Left cardiac atrium (tissue), 4 donors: ENCODE results near the gene TGFA. TPM values are rescaled to one million over a fixed set of nuclear protein-coding genes. Genes with fewer than 3 reads are reported as not detected.

ENCODE experiments used
- ATAC-seq, 2 donors: fragments of 200-7000 bp; cut with Tn5 transposase; one replicate each; pipeline ENCODE4 v1.9.1; 2020; ENCODE audit warnings: mild to moderate bottlenecking in 2 of 2, moderate library complexity in 2 of 2
- DNase-seq: peaks from one replicate; pipeline ENCODE4 v3.0.0-alpha.2; 2020
- intact Hi-C, 2 donors: fragments of 100-400 bp; cut with DNase I; formaldehyde crosslinking; loops; one replicate each; pipeline versions ENCODE4 v1.14.1 to v1.15.1; 2022 to 2023
- total RNA-seq, 2 donors: library from RNA; stranded (reverse); fragmentation: NEBNext Ultra II Directional; extraction: Animal tissue kit (Norgen Biotek cat#: 25700); gene quantifications; one replicate each; pipeline ENCODE4 v1.2.1, GENCODE V29; 2021
- donor health status: DM: no; HTN: yes; CAD: no.
- donor health status: DM: no; HTN: yes; CAD: no; lungs with severe emphysema.
- donor health status: DM: yes; HTN: yes; CAD: no.
- donor health status: Dilated cardiomyopathy.

The TGFA gene
- total RNA-seq, 2 donors from 2014 or later = 1.0 TPM

GRCh38 chr2:70556608-70557007 is 3.0 kb upstream of the TGFA start:
- intact Hi-C loops = no loop called here
- DNase-seq = no peak
- no peak for ATAC-seq

DNA sequence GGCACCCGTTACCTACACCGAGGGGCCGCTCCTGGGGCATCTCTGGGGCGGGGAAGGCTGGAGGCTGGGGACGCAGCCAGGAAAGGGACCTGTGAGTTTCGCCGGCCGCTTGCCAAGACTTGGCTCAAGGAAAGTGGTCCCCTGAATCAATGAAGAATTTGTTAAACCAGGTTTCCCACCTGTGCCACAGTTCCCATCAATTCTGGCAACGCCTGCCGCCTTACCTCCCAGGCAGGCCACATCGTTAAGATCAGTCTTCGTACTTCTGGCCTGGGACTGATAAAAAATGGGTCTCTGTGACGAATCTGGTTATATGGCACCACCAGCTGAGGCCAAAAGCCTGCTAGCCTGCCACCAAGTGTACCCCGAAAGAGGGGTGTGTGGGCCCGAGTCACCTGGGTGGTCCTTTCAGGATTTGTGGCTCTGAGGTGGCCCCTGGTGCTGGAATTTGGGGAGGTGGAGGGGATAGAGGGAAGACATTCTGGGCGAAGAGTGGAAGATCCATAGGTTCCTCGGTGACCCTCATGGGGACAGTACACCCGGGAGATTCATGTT is 789 bp upstream of the TGFA start:
- ATAC-seq (no peak), DNase-seq (no peak)
- intact Hi-C loops = loop anchor here in 1 of 2 donors (5.0 kb wide), 1 partner anchor 63 kb away; no protein-coding TSS in a partner anchor

DNA sequence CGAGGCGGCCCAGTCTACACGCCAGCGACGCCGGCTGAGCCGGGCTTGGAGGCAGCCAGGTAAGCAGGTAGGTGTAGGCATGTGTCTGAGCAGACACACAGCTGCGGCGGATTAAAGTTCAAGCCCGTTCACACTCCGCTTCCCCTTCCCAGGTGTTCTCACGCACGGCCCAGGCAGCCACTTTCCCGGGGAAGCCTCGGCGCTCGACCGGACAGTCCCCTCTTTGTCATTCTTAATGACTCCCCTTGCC is 367 bp downstream of the TGFA start:
- ATAC-seq = peak in 1 of 2 donors; percentile 27
- intact Hi-C loops = loop anchor here in 1 of 2 donors (5.0 kb wide), 1 partner anchor 64 kb away; no protein-coding TSS in a partner anchor
- DNase-seq = no peak

GRCh38 chr2:70552501-70553333 is 909 bp downstream of the TGFA start:
- ATAC-seq = no peak
- intact Hi-C loops = loop anchor here in 1 of 2 donors (5.0 kb wide), 1 partner anchor 65 kb away; no protein-coding TSS in a partner anchor

DNA sequence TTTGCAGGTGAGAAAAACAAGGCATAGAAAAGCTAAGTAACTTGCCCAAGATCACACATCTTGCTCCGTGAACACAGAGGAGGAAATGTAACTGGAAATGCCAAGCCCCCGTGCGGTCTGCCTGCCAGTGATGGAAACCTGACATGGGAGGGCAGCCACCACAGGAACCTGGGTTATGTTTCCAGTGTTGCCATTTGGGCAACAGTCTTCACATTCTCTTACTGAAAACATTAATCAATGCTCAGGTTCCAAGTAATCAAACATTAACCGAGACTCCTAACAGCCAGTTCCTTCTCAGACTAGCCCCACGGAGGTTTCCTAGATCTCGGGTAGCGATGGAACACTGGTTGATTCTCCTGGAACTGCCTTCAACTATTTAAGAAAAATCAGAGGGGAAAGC is 2.5 kb downstream of the TGFA start:
- intact Hi-C loops = loop anchor here in 1 of 2 donors (5.0 kb wide), 1 partner anchor 66 kb away; no protein-coding TSS in a partner anchor
- DNase-seq (no peak), ATAC-seq (no peak)

More at GRCh38 chr2:70552501-70553333, 909 bp downstream of the TGFA start:
- DNase-seq = no peak

GRCh38 chr2:70549962-70550361 is 3.7 kb downstream of the TGFA start:
- intact Hi-C loops = loop anchor here in 1 of 2 donors (5.0 kb wide), 1 partner anchor 67 kb away; no protein-coding TSS in a partner anchor
- ATAC-seq = no peak
- no peak for DNase-seq

GRCh38 chr2:70549064-70549710 is 4.4 kb downstream of the TGFA start:
- ATAC-seq (no peak), DNase-seq (no peak)
- intact Hi-C loops = no loop called here

DNA sequence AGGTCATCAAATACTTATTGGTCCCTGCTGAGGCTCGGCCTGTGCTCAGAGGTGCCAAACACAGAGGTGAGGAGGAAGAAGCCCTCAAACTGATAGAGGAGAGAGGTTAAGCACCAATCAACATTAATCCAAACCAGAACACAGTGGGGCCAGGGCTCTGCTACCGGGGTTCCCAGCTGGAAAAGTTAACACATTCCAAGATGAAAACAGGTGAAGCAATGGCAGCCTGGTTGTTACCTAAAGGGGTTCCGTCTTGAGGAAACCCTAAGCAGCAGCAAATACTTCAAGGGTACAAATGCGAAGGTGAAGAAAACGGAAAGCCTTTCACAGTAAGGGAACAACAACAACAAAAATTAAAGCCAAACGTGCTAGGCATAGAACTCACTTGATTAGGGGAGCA is 5.4 kb downstream of the TGFA start:
- no peak for ATAC-seq
- intact Hi-C loops = no loop called here

DNA sequence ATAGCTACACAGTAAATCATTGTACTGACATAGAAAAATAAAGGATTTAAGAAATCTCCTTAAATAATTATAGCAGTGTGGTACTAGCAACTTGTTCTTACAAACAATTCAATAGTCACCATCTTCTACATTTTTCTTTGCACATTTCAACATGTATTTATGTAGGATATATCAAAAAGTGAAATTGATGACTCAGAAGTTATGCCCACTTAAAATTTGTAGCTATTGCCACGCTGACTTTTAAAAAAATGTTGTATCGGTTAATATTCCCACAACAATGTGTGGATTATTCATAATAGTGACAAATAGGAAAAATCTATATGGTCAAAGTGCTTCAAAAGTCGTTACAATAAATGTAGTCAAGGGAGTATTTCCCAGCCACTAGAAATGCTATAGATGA is 6.7 kb downstream of the TGFA start:
- DNase-seq = no peak
- no peak for ATAC-seq
- intact Hi-C loops = no loop called here

More for the DNA sequence above, 5.4 kb downstream of the TGFA start:
- DNase-seq = no peak

GRCh38 chr2:70546376-70546775 is 7.2 kb downstream of the TGFA start:
- DNase-seq (no peak), ATAC-seq (no peak)
- intact Hi-C loops = no loop called here

GRCh38 chr2:70541481-70542020 is 12.1 kb downstream of the TGFA start:
- peak in 1 of 2 donors; percentile 34 for ATAC-seq
- intact Hi-C loops = no loop called here
- no peak for DNase-seq

DNA sequence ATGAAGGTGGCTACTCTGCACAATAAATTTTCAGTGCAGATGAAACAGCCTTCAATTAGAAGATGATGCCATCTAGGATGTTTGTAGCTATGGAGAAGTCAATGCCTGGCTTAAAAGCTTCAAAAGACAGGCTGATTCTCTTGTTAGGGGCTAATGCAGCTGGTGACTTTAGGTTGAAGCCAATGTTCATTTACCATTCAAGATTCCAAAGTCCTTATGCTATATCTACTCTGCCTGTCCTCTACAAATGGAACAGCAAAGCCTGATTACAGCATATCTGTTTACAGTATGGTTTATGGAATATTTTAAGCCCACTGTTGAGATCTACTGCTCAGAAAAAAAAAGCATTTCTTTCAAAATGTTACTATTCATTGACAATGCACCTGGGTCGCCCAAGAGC is 15.8 kb downstream of the TGFA start:
- intact Hi-C loops = no loop called here
- ATAC-seq (no peak), DNase-seq (no peak)

GRCh38 chr2:70536517-70537055 is 17.0 kb downstream of the TGFA start:
- intact Hi-C loops = no loop called here
- DNase-seq (no peak), ATAC-seq (no peak)

DNA sequence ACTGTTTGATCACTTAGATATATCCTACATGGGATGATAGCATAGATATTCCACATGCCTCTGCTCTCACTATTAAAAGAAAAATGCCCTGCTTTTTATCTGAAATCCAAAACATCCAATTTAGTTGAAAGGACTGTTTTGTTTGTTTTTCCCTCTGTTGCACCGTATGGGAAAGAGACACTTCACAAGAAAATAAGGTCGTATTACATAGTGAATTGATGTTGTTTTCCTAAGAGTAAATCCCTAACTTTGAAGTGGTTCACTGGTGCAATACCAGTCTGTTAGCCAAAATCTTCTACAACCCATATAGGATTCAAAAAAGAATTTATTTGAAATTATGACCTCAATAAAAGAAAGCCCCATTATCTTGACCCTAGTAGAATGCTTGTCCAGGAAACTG is 18.1 kb downstream of the TGFA start:
- no peak for ATAC-seq
- DNase-seq = no peak
- intact Hi-C loops = no loop called here

DNA sequence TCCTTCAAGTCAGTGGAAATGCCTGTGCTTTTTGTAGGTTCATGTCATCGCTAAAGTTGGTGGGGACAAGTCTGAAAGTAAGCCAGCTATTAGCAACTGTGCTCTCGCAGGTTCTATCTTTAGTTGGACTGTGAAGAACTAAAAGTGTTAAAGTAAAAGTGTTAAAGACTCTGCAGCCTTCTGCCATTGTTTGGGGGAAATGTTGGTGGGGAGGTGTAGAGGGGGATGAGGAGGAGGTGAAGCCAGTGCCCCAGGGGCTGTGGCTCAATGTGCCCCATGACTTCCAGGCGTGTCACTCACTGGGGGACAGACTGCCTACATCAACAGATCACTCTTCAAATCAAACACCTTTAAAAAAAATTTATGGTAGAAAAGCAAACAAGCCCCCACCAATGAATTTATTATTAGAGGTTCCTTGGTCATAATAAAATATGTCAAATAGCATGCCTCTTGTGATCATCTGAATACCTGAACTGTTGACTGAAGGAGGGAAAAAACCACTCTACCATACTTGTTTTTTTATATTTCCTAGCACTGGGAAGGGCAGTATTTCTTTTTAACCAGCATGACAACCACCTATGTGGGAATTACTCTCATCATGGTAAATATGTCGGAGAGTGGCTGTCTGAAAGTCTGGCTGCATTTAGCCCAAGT is 19.3 kb downstream of the TGFA start:
- DNase-seq = no peak
- ATAC-seq = no peak
- intact Hi-C loops = no loop called here

- DNase-seq = no peak
- peak in 1 of 2 donors; percentile 61 for ATAC-seq
- intact Hi-C loops = no loop called here
These were observed 21.2 kb downstream of the TGFA start for GRCh38 chr2:70532244-70532935.

DNA sequence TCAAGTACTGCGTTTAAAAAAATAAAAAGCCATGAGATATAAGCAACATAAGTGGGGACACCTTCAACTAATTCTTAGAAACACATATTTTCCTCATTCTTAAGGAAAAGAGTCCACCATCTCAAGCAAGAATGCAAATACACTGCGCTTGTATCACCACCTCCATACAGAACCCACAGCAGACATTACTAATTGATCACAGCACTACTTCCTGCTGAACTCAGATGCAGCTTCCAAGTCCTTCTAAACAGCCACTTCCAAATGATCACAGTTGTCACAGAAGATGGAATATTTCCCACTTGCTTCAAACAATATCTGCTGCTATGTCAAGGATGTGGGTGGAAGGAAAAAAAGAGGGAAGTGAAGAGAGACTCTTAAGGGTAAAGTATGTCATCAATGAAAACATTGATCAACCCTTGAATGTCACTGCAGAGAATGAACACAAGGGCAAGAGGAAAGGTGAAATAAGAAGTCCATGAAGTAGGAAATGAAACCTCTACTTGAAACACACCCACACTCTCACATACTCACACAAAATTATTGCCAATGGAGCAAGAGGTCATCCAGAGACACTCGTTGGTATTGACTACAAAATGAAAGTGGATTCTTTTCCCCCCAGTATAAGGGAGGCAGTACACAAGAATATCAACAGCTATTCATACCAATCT is 22.1 kb downstream of the TGFA start:
- intact Hi-C loops = no loop called here
- no peak for DNase-seq
- ATAC-seq = no peak

DNA sequence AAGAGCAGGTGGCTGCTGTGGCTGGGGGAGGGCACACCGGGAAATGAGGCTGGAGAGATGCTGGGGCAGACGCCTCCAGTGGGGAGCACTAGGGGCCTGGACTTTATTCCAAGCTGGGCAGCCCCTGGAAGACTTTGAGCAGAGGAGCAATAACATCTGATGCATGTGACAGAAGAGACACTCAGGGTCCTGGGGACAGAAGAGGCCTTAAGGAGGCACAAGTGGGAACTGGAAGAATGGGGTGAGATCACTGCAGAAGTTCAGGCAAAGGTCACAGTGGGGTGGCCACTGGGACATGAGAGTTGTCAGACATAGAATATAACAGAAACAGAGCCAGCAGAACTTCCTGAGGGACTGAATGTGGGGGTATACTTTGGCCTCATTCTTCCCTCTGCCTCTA is 24.0 kb downstream of the TGFA start:
- no peak for DNase-seq
- intact Hi-C loops = no loop called here
- no peak for ATAC-seq
